KMS-11 (cell line): ENCODE results near the gene TAGLN3.

ENCODE experiments used
- H2AFZ ChIP-seq: fragments of 200-600 bp; sonication (generic); 2 replicates; pipeline ENCODE4 v1.6.1; 2016; ENCODE audit warnings: antibody characterized with exemption, mixed run types, low read depth
- H3K27ac ChIP-seq: fragments of 200-600 bp; sonication (generic); 2 replicates; pipeline ENCODE4 v1.6.1; 2016; ENCODE audit warnings: mild to moderate bottlenecking, mixed run types
- H3K27me3 ChIP-seq: fragments of 200-600 bp; sonication (generic); 2 replicates; pipeline ENCODE4 v1.6.1; 2017; ENCODE audit warnings: mild to moderate bottlenecking, low read depth, mixed run types, moderate library complexity; ENCODE audit not compliant: insufficient read depth
- H3K36me3 ChIP-seq: fragments of 200-600 bp; sonication (generic); 2 replicates; pipeline ENCODE4 v1.6.1; 2017; ENCODE audit warnings: mild to moderate bottlenecking, mixed run types; ENCODE audit not compliant: insufficient read depth
- H3K4me1 ChIP-seq: fragments of 200-600 bp; sonication (generic); 2 replicates; pipeline ENCODE4 v1.6.1; 2016; ENCODE audit warnings: mild to moderate bottlenecking, low read depth, mixed run types; ENCODE audit not compliant: poor library complexity, severe bottlenecking
- H3K4me2 ChIP-seq: fragments of 200-600 bp; sonication (generic); 2 replicates; pipeline ENCODE4 v1.7.0; 2016; ENCODE audit warnings: mild to moderate bottlenecking, mixed run types
- H3K4me3 ChIP-seq: fragments of 200-600 bp; sonication (generic); IDR thresholded peaks from 2 replicates; pipeline ENCODE4 v1.6.1; 2017; ENCODE audit warnings: low read depth, low read length, mixed read lengths; ENCODE audit not compliant: insufficient read depth
- H3K79me2 ChIP-seq: fragments of 200-600 bp; sonication (generic); 2 replicates; pipeline ENCODE4 v1.6.1; 2016; ENCODE audit warnings: low read depth, mixed run types; ENCODE audit not compliant: insufficient read depth
- H3K9ac ChIP-seq: fragments of 200-600 bp; sonication (generic); 2 replicates; pipeline ENCODE4 v1.6.1; 2016; ENCODE audit warnings: mild to moderate bottlenecking, mixed run types
- H4K20me1 ChIP-seq: fragments of 200-600 bp; sonication (generic); 2 replicates; pipeline ENCODE4 v1.6.1; 2016; ENCODE audit warnings: mild to moderate bottlenecking, mixed run types; ENCODE audit not compliant: insufficient read depth
- TF ChIP-seq, protein P1 (sequence below): fragments of 200-600 bp; sonication (generic); conservative IDR thresholded peaks from 2 replicates; pipeline ENCODE4 v1.6.1; 2017; ENCODE audit warnings: low read depth, mild to moderate bottlenecking, antibody characterized with exemption, low read length, moderate library complexity, mixed read lengths

TAGLN3 gene

DNA sequence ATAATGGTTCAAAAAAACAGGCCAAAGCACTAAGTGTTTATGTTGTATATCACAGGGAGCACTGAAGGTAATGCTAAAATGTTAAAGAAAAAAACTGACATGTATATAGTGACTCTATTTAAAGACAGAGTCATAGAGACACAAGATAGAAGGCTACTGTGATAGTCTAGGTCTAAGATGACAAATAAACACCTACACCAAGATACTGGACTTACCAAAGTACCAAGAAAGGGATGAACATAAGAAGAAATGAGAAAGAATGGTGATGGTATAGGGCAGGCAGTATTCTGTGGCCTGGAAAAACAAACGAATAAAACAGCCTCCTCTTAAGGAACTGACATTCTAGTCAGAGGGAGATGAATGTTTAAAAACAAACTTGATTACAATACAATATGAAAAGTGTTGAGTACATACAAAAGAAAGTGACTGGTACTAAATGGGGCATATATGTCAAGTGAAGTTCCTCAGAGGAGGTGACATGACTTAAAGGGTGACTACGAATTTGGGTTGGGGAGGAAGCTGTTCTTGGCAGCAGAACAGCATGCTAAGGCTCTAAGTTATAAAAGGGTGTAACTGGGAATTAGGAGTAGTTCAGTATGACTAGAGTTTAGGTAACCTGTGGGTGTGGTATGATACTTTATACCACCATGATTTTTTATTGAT is 14.0 kb upstream of the TAGLN3 start:
- H3K27me3 ChIP-seq = no peaks in the 10 kb centered on the region
- TF ChIP-seq, protein P1, sequence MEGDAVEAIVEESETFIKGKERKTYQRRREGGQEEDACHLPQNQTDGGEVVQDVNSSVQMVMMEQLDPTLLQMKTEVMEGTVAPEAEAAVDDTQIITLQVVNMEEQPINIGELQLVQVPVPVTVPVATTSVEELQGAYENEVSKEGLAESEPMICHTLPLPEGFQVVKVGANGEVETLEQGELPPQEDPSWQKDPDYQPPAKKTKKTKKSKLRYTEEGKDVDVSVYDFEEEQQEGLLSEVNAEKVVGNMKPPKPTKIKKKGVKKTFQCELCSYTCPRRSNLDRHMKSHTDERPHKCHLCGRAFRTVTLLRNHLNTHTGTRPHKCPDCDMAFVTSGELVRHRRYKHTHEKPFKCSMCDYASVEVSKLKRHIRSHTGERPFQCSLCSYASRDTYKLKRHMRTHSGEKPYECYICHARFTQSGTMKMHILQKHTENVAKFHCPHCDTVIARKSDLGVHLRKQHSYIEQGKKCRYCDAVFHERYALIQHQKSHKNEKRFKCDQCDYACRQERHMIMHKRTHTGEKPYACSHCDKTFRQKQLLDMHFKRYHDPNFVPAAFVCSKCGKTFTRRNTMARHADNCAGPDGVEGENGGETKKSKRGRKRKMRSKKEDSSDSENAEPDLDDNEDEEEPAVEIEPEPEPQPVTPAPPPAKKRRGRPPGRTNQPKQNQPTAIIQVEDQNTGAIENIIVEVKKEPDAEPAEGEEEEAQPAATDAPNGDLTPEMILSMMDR = no peak
- peaks cover 20% of the 10 kb centered on the region for H3K4me1 ChIP-seq
- no peaks in the 10 kb centered on the region for H4K20me1 ChIP-seq
- H3K79me2 ChIP-seq = peaks cover 21% of the 10 kb centered on the region; the same call in 1 of the 2 replicates
- no peak overlapping the region for H3K9ac ChIP-seq
- no peak overlapping the region for H3K4me3 ChIP-seq
- H3K4me2 ChIP-seq = no peak overlapping the region
- H3K36me3 ChIP-seq = no peaks in the 10 kb centered on the region
- no peak overlapping the region for H3K27ac ChIP-seq
- H2AFZ ChIP-seq = no peak overlapping the region

DNA sequence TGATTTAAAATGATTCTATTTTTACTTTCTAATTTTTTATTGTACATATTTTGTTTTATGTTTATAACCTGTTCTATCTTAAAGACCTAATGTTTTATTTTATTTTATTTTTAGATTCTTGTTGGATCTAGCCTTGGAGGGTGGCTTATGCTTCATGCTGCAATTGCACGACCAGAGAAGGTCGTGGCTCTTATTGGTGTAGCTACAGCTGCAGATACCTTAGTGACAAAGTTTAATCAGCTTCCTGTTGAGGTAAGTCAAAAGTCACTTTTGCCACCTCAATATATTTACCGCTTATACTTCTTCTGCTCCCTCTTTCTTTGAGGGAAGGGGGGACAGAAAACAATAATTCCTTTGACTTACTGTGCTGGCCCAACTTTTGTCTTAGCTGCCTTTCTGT is 11.9 kb upstream of the TAGLN3 start:
- no peaks in the 10 kb centered on the region for H3K27me3 ChIP-seq
- no peak overlapping the region for H3K27ac ChIP-seq
- H4K20me1 ChIP-seq = no peaks in the 10 kb centered on the region; the same call in 1 of the 2 replicates
- peaks cover 5% of the 10 kb centered on the region for H3K4me1 ChIP-seq
- H3K4me3 ChIP-seq = no peak overlapping the region
- no peak overlapping the region for H3K9ac ChIP-seq
- H3K79me2 ChIP-seq = peaks cover 4% of the 10 kb centered on the region; the same call in 1 of the 2 replicates
- H3K4me2 ChIP-seq = no peak overlapping the region
- H2AFZ ChIP-seq = no peak overlapping the region
- H3K36me3 ChIP-seq = peaks cover 7% of the 10 kb centered on the region; the same call in 1 of the 2 replicates
- TF ChIP-seq, protein P1 = no peak

DNA sequence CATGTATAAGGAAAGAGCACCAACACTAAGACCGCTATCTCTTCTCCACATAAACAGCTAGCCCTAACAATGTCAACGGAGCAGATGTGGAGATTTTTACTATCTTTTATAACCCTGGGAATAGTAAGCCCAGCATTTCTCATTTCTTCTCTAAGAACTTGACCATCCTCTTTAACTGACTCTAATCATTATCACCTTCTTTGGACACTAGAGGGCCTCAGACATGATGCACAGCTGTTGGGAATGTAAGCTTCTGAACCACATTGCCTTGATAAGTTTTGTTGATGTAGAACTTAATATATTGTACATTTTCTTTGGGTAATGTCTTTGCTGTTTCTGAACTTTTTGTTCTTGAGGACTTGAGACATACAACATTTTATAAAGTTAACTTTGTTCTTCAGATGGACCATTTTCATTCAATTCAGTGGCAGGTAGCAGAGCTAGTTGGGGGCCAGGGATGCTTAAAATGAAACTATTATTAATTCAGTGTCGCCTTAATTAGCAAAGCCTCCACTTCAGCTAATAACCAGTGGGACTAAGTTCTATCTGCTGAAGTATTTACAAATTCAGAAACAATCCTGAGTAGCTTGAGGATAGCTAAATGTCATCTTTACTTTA is 9.6 kb upstream of the TAGLN3 start:
- Histone ChIP-seq H4K20me1 (no peaks in the 10 kb centered on the region; the same call in 1 of the 2 replicates), H3K4me3 (no peak overlapping the region), H3K27ac (no peak overlapping the region), H2AFZ (no peak overlapping the region), H3K79me2 (no peaks in the 10 kb centered on the region), H3K4me2 (no peak overlapping the region), H3K27me3 (no peaks in the 10 kb centered on the region), H3K4me1 (peaks cover 5% of the 10 kb centered on the region), H3K9ac (no peak overlapping the region), H3K36me3 (peaks cover 7% of the 10 kb centered on the region; the same call in 1 of the 2 replicates)
- TF ChIP-seq, protein P1 = peak; percentile 78

DNA sequence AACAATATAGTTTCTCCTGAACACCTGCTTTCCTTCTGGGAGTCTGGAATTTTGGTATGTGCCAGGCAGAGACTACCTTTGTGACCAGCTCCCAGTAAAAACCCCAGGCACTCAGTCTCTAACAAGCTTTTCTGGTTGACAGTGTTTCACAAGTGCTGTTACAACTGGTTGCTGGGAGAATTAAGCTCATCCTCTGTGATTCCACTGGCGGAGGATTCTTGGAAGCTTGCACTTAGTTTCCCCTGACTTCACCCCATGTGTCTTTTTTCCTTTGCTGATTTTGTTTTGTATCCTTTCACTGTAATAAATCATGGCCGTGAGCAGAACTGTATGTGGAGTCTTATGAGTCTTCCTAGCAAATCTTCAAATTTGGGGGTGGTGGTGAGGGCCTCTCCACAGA is 5.7 kb upstream of the TAGLN3 start:
- Histone ChIP-seq H3K36me3 (peaks cover 7% of the 10 kb centered on the region; the same call in 1 of the 2 replicates), H3K9ac (no peak overlapping the region), H4K20me1 (no peaks in the 10 kb centered on the region; the same call in 1 of the 2 replicates), H3K4me3 (no peak overlapping the region), H3K4me1 (peaks cover 5% of the 10 kb centered on the region), H3K27me3 (no peaks in the 10 kb centered on the region), H3K4me2 (no peak overlapping the region), H3K79me2 (no peaks in the 10 kb centered on the region), H2AFZ (no peak overlapping the region), H3K27ac (no peak overlapping the region)
- TF ChIP-seq, protein P1 = no peak
